H1 (cell line): ENCODE measurements around the gene OVOL3.

ENCODE experiments used
- HDAC6 ChIP-seq: IDR thresholded peaks from one replicate; pipeline ENCODE4 v1.7.1; 2012; ENCODE audit warnings: low read depth, mild to moderate bottlenecking, inconsistent platforms, low read length, moderate library complexity
- RBBP5 ChIP-seq: IDR thresholded peaks from 2 replicates; pipeline ENCODE4 v1.7.1; 2012; ENCODE audit warnings: low read depth, mild to moderate bottlenecking, inconsistent platforms, low read length, moderate library complexity, borderline replicate concordance
- TAF1 ChIP-seq: IDR thresholded peaks from 2 replicates; pipeline ENCODE4 v1.6.1; 2011; ENCODE audit warnings: mild to moderate bottlenecking, low read depth, low read length
- TF ChIP-seq, protein P1 (sequence below), 3 experiments: IDR thresholded peaks; 1 replicate in 2 of 3; 2 replicates in 1 of 3; pipeline versions ENCODE4 v1.5.1 to v1.6.1; 2011; ENCODE audit warnings: low read length in 3 of 3, mild to moderate bottlenecking in 3 of 3, inconsistent platforms in 2 of 3, low read depth in 1 of 3, moderate library complexity in 1 of 3; ENCODE audit not compliant: insufficient read depth in 1 of 3; ENCODE audit errors: control extremely low read depth in 1 of 3

GRCh38 chr19:36073121-36073876 is 37.6 kb upstream of the OVOL3 start:
- no peak for TF ChIP-seq RBBP5
- no peak for TF ChIP-seq TAF1
- TF ChIP-seq, protein P1, sequence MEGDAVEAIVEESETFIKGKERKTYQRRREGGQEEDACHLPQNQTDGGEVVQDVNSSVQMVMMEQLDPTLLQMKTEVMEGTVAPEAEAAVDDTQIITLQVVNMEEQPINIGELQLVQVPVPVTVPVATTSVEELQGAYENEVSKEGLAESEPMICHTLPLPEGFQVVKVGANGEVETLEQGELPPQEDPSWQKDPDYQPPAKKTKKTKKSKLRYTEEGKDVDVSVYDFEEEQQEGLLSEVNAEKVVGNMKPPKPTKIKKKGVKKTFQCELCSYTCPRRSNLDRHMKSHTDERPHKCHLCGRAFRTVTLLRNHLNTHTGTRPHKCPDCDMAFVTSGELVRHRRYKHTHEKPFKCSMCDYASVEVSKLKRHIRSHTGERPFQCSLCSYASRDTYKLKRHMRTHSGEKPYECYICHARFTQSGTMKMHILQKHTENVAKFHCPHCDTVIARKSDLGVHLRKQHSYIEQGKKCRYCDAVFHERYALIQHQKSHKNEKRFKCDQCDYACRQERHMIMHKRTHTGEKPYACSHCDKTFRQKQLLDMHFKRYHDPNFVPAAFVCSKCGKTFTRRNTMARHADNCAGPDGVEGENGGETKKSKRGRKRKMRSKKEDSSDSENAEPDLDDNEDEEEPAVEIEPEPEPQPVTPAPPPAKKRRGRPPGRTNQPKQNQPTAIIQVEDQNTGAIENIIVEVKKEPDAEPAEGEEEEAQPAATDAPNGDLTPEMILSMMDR (IDR thresholded peaks at IDR 0.05; ENCODE audit: control extremely low read depth in 1 of 3, insufficient read depth in 1 of 3, low read depth in 1 of 3, low read length in 3 of 3), result no peak
- no peak for TF ChIP-seq HDAC6
